Measurements from ENCODE around the gene RBMS1. TPM values are rescaled to one million over a fixed set of nuclear protein-coding genes. Genes with fewer than 3 reads are reported as not detected.
A peak's percentile ranks its signal among the peaks of the same experiment; 100 is the strongest.

Gene RBMS1
- total RNA-seq, 1 donor from 2014 or later, result 136 TPM

GRCh38 chr2:160408173-160408958 lies 85.2 kb downstream of the RBMS1 start:
- H3K27me3 Mint-ChIP-seq (ENCODE audit: unreplicated experiment), result peaks cover 22% of the 10 kb centered on the region
- H3K9me3 Mint-ChIP-seq (ENCODE audit: unreplicated experiment), result no peaks in the 10 kb centered on the region
- peak overlapping the region; percentile 93 for H3K4me3 Mint-ChIP-seq (ENCODE audit: unreplicated experiment)
- no peak for TF ChIP-seq CTCF (IDR thresholded peaks at IDR 0.05; ENCODE audit: unreplicated experiment)
- H3K4me1 Mint-ChIP-seq (ENCODE audit: unreplicated experiment), result peaks cover 62% of the 10 kb centered on the region
- peaks cover 16% of the 10 kb centered on the region for H3K36me3 Mint-ChIP-seq (ENCODE audit: low read depth, unreplicated experiment)
- peak; percentile 38 for DNase-seq (ENCODE audit: low spot score)
- H3K27ac Mint-ChIP-seq (ENCODE audit: unreplicated experiment), result peak overlapping the region; percentile 98

DNA sequence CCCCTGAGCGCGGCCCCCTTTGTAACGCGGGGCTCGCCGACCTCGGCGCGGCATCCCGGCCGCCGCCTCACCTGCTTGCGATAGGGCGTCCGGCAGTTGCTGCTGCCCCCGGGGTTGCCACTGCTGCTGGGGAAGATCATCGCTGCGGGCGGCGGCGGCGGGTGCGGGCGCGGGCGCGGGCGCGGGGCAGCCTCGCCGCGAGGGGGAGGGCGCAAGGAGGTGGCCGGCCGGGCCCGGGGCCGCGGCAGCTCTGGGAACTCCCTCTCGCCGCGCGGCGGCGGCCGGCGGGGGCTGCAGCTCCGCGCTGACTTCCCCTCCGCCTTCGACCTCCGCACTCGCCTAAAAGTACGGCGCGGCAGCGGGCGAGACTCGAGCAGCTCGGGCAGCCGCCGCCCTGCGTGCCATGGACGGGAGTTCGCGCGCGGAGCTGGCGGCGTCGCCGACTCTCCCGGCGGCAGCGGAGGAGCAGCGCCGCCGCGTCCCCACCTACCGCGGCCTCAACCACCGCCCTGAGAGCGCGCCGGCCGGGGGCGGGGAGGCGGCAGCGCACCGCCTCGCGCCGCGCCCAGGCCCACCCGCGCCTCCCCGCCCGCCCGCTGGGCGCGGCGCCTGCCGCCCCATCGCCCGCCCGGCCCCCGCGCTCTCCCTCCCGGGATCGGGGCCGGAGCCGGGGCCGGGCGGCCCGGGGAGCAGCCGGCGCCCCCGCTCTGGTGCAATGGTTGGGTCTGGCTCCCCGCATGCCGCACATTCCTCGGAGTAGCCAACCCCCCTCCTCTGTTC lies 86.0 kb downstream of the RBMS1 start:
- H3K4me1 Mint-ChIP-seq (ENCODE audit: unreplicated experiment), result peaks cover 70% of the 10 kb centered on the region
- H3K36me3 Mint-ChIP-seq (ENCODE audit: low read depth, unreplicated experiment), result peaks cover 16% of the 10 kb centered on the region
- H3K9me3 Mint-ChIP-seq (ENCODE audit: unreplicated experiment), result no peaks in the 10 kb centered on the region
- peaks cover 22% of the 10 kb centered on the region for H3K27me3 Mint-ChIP-seq (ENCODE audit: unreplicated experiment)
- H3K4me3 Mint-ChIP-seq (ENCODE audit: unreplicated experiment), result peak overlapping the region; percentile 98
- TF ChIP-seq CTCF (IDR thresholded peaks at IDR 0.05; ENCODE audit: unreplicated experiment), result no peak
- peak; percentile 56 for DNase-seq (ENCODE audit: low spot score)
- peak overlapping the region; percentile 98 for H3K27ac Mint-ChIP-seq (ENCODE audit: unreplicated experiment)

GRCh38 chr2:160406591-160407392 lies 86.8 kb downstream of the RBMS1 start:
- H3K4me1 Mint-ChIP-seq (ENCODE audit: unreplicated experiment), result peaks cover 74% of the 10 kb centered on the region
- peaks cover 22% of the 10 kb centered on the region for H3K27me3 Mint-ChIP-seq (ENCODE audit: unreplicated experiment)
- peak overlapping the region; percentile 98 for H3K4me3 Mint-ChIP-seq (ENCODE audit: unreplicated experiment)
- no peaks in the 10 kb centered on the region for H3K9me3 Mint-ChIP-seq (ENCODE audit: unreplicated experiment)
- no peak for TF ChIP-seq CTCF (IDR thresholded peaks at IDR 0.05; ENCODE audit: unreplicated experiment)
- H3K27ac Mint-ChIP-seq (ENCODE audit: unreplicated experiment), result peak overlapping the region; percentile 95
- H3K36me3 Mint-ChIP-seq (ENCODE audit: low read depth, unreplicated experiment), result peaks cover 16% of the 10 kb centered on the region
- DNase-seq (ENCODE audit: low spot score), result peak; percentile 48

- peaks cover 16% of the 10 kb centered on the region for H3K36me3 Mint-ChIP-seq (ENCODE audit: low read depth, unreplicated experiment)
- no peaks in the 10 kb centered on the region for H3K9me3 Mint-ChIP-seq (ENCODE audit: unreplicated experiment)
- H3K27me3 Mint-ChIP-seq (ENCODE audit: unreplicated experiment), result peaks cover 22% of the 10 kb centered on the region
- peak overlapping the region; percentile 98 for H3K4me3 Mint-ChIP-seq (ENCODE audit: unreplicated experiment)
- H3K27ac Mint-ChIP-seq (ENCODE audit: unreplicated experiment), result peak overlapping the region; percentile 83
- DNase-seq (ENCODE audit: low spot score), result no peak
- TF ChIP-seq CTCF (IDR thresholded peaks at IDR 0.05; ENCODE audit: unreplicated experiment), result no peak
- H3K4me1 Mint-ChIP-seq (ENCODE audit: unreplicated experiment), result peaks cover 70% of the 10 kb centered on the region
Observed at GRCh38 chr2:160405077-160405867, 88.3 kb downstream of the RBMS1 start.
